ENCODE results near the gene CD4. TPM values are rescaled to one million over a fixed set of nuclear protein-coding genes. Genes with fewer than 3 reads are reported as not detected.

The CD4 gene
- total and polyA plus RNA-seq, 8 donors: 2.0 to 25.9 (median 7.3) TPM; not detected in 2

GRCh38 chr12:6745741-6746525, 43.4 kb upstream of the CD4 start:
- peak overlapping the region in 4 of 5 donors; percentile 13 to 68 (median 56) for H3K27ac ChIP-seq
- H3K27me3 ChIP-seq: no peaks in the 10 kb centered on the region
- 55 to 69% (median 66%) methylated on average over 9 to 13 of the region's 13 CpGs for WGBS, 5 donors
- H3K36me3 ChIP-seq: peaks cover 41 to 54% (median 52%) of the 10 kb centered on the region in 4 donors
- H3K9me3 ChIP-seq: no peaks in the 10 kb centered on the region
- TF ChIP-seq EP300 (IDR thresholded peaks at IDR 0.05): no peak
- TF ChIP-seq POLR2AphosphoS5 (IDR thresholded peaks at IDR 0.05): no peak
- TF ChIP-seq POLR2A (IDR thresholded peaks at IDR 0.05): no peak
- TF ChIP-seq CTCF (IDR thresholded peaks at IDR 0.05): no peak
- no peak overlapping the region for H3K4me3 ChIP-seq
- peaks cover 0 to 12% (median 3%) of the 10 kb centered on the region in 4 donors for H3K4me1 ChIP-seq
- intact Hi-C loops (cut with DNase I; ENCODE audit: low total_unique reads): loop anchor here (10.0 kb wide), 1 partner anchor 79 kb away; the partner anchor contains the start of genes GPR162 and P3H3
- DNase-seq: no peak

DNA sequence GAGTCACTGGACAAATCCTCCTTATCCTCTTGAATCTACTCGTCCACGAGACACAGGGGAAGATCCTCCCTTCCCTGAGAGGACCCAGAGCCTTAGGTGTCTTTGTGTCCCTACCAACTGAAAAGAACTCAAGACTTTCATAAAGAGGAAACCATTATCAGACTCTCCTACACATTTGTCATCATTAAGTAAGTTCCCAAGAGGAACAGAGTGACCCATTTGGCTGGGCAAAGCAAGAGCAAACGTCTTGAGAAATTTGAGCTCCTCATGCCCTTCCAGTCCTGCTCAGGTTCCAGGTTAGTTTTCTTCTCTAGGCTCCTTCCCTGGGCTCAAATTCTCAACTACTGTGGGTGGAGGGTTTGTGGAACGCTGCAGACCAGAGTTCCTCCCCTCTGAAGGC, 42.1 kb upstream of the CD4 start:
- H3K4me1 ChIP-seq: peaks cover 6 to 25% (median 13%) of the 10 kb centered on the region in 4 donors
- no peaks in the 10 kb centered on the region for H3K9me3 ChIP-seq
- intact Hi-C loops (cut with DNase I; ENCODE audit: low total_unique reads): loop anchor here (10.0 kb wide), 1 partner anchor 78 kb away; the partner anchor contains the start of genes GPR162 and P3H3
- H3K4me3 ChIP-seq: no peak overlapping the region
- no peak overlapping the region for H3K27ac ChIP-seq
- H3K36me3 ChIP-seq: peaks cover 49 to 65% (median 63%) of the 10 kb centered on the region in 4 donors
- DNase-seq: no peak
- TF ChIP-seq POLR2A (IDR thresholded peaks at IDR 0.05) (no peak), CTCF (IDR thresholded peaks at IDR 0.05) (no peak), EP300 (IDR thresholded peaks at IDR 0.05) (no peak), POLR2AphosphoS5 (IDR thresholded peaks at IDR 0.05) (no peak)
- H3K27me3 ChIP-seq: no peaks in the 10 kb centered on the region
- WGBS, 5 donors: 66 to 76% (median 71%) methylated on average over 4 of the region's 4 CpGs

DNA sequence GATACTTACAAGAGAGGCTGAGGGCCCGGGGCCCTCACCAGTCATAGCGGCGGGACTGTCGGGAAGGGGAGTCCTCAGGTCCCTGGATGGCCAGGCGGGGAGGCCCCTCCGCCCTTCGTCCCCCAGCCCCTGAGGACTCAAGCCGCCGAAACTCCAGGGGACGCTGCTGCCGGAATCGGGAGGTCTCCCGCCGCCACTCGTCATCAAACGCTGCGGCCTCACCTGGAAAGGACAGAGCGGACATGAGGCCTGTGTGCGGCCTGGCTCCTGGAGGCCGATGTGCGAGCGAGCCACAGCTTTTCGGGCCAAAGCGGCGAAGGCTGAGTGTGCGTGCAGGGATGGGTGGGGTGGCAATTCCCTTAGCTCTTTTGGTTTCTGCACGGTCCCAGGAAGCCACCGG, 40.6 kb upstream of the CD4 start:
- Histone ChIP-seq H3K27me3 (no peaks in the 10 kb centered on the region), H3K4me3 (no peak overlapping the region), H3K27ac (no peak overlapping the region), H3K36me3 (peaks cover 49 to 65% (median 63%) of the 10 kb centered on the region in 4 donors), H3K9me3 (no peaks in the 10 kb centered on the region), H3K4me1 (peaks cover 8 to 29% (median 19%) of the 10 kb centered on the region in 4 donors)
- intact Hi-C loops (cut with DNase I; ENCODE audit: low total_unique reads): loop anchor here (10.0 kb wide), 1 partner anchor 76 kb away; the partner anchor contains the start of genes GPR162 and P3H3
- DNase-seq: no peak
- no peak for TF ChIP-seq EP300 (IDR thresholded peaks at IDR 0.05)
- no peak for TF ChIP-seq POLR2AphosphoS5 (IDR thresholded peaks at IDR 0.05)
- TF ChIP-seq CTCF (IDR thresholded peaks at IDR 0.05): no peak
- no peak for TF ChIP-seq POLR2A (IDR thresholded peaks at IDR 0.05)
- 87 to 96% (median 95%) methylated on average over 9 to 28 of the region's 28 CpGs for WGBS, 5 donors

DNA sequence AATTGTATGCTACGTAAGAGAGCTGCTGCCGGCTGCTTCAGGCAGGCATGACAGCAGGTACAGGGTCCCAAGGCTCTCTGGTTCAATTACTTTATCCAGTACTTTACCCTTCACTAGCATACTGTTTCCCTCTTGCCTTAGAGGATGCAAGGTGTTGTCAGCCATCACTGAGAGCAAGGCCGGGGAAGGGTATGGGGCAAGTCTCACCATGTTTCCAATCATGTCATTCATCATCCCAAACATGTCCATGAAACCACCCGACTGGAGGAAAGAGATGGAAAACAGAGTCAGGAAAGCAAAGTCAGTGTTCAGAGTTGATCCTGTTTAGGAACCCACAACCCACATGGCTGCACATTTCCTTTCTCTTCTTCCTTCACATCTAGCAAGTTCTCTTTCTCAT, 38.8 kb upstream of the CD4 start:
- TF ChIP-seq EP300 (IDR thresholded peaks at IDR 0.05): no peak
- TF ChIP-seq POLR2AphosphoS5 (IDR thresholded peaks at IDR 0.05): no peak
- no peak for TF ChIP-seq CTCF (IDR thresholded peaks at IDR 0.05)
- no peak for TF ChIP-seq POLR2A (IDR thresholded peaks at IDR 0.05)
- H3K4me1 ChIP-seq: peaks cover 8 to 34% (median 24%) of the 10 kb centered on the region in 4 donors
- H3K27ac ChIP-seq: no peak overlapping the region
- intact Hi-C loops (cut with DNase I; ENCODE audit: low total_unique reads): no loop called here
- H3K4me3 ChIP-seq: no peak overlapping the region
- WGBS, 5 donors: 75 to 92% (median 88%) methylated on average over 4 of the region's 4 CpGs
- DNase-seq: no peak
- no peaks in the 10 kb centered on the region for H3K9me3 ChIP-seq
- no peaks in the 10 kb centered on the region for H3K27me3 ChIP-seq
- peaks cover 49 to 65% (median 63%) of the 10 kb centered on the region in 4 donors for H3K36me3 ChIP-seq

Measured in stomach (tissue), 9 donors.